ENCODE data around the gene EMC7. TPM values are rescaled to one million over a fixed set of nuclear protein-coding genes. Genes with fewer than 3 reads are reported as not detected.
"Not testable (repeated sequence)": the region's sequence is repeated elsewhere in the genome, so short reads cannot be mapped to it uniquely, and the experiment has no call there.

The EMC7 gene
- total RNA-seq, 1 donor from 2014 or later = 31.4 TPM

- DNase-seq (ENCODE audit: extremely low spot score in 2 of 2) = no peak
- TF ChIP-seq, protein P1, sequence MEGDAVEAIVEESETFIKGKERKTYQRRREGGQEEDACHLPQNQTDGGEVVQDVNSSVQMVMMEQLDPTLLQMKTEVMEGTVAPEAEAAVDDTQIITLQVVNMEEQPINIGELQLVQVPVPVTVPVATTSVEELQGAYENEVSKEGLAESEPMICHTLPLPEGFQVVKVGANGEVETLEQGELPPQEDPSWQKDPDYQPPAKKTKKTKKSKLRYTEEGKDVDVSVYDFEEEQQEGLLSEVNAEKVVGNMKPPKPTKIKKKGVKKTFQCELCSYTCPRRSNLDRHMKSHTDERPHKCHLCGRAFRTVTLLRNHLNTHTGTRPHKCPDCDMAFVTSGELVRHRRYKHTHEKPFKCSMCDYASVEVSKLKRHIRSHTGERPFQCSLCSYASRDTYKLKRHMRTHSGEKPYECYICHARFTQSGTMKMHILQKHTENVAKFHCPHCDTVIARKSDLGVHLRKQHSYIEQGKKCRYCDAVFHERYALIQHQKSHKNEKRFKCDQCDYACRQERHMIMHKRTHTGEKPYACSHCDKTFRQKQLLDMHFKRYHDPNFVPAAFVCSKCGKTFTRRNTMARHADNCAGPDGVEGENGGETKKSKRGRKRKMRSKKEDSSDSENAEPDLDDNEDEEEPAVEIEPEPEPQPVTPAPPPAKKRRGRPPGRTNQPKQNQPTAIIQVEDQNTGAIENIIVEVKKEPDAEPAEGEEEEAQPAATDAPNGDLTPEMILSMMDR (IDR thresholded peaks at IDR 0.05) = no peak
- no peak for TF ChIP-seq POLR2AphosphoS5 (IDR thresholded peaks at IDR 0.05; ENCODE audit: insufficient read depth in 1 of 2, low read depth in 1 of 2)
- TF ChIP-seq POLR2A (IDR thresholded peaks at IDR 0.05) = no peak
- Histone ChIP-seq H3K36me3 (no peaks in the 10 kb centered on the region), H3K27me3 (no peaks in the 10 kb centered on the region), H3K4me3 (no peak overlapping the region), H3K4me1 (peaks cover 1% of the 10 kb centered on the region), H3K9me3 (no peaks in the 10 kb centered on the region), H3K27ac (no peak overlapping the region)
- intact Hi-C loops (cut with DNase I) = loop anchor here (5.0 kb wide), 1 partner anchor 152 kb away; the partner anchor contains the start of gene KATNBL1
These were observed 41.7 kb downstream of the EMC7 start for GRCh38 chr15:34059946-34060345.

GRCh38 chr15:34059476-34059875, 42.2 kb downstream of the EMC7 start:
- TF ChIP-seq, protein P1 (IDR thresholded peaks at IDR 0.05) = no peak
- no peaks in the 10 kb centered on the region for H3K9me3 ChIP-seq
- DNase-seq (ENCODE audit: extremely low spot score in 2 of 2) = no peak
- no peaks in the 10 kb centered on the region for H3K36me3 ChIP-seq
- H3K4me1 ChIP-seq = no peaks in the 10 kb centered on the region
- no peaks in the 10 kb centered on the region for H3K27me3 ChIP-seq
- H3K27ac ChIP-seq = no peak overlapping the region
- no peak overlapping the region for H3K4me3 ChIP-seq
- intact Hi-C loops (cut with DNase I) = no loop called here

- H3K9me3 ChIP-seq = no peaks in the 10 kb centered on the region
- H3K27ac ChIP-seq = no peak overlapping the region
- H3K36me3 ChIP-seq = no peaks in the 10 kb centered on the region
- intact Hi-C loops (cut with DNase I) = no loop called here
- no peak for DNase-seq (ENCODE audit: extremely low spot score in 2 of 2)
- TF ChIP-seq, protein P1 (IDR thresholded peaks at IDR 0.05) = no peak
- TF ChIP-seq POLR2AphosphoS5 (IDR thresholded peaks at IDR 0.05; ENCODE audit: insufficient read depth in 1 of 2, low read depth in 1 of 2) (no peak), POLR2A (IDR thresholded peaks at IDR 0.05) (no peak)
- H3K4me1 ChIP-seq = no peaks in the 10 kb centered on the region
- H3K27me3 ChIP-seq = no peaks in the 10 kb centered on the region
- no peak overlapping the region for H3K4me3 ChIP-seq
These were observed 44.8 kb downstream of the EMC7 start for GRCh38 chr15:34056911-34057310.

- Histone ChIP-seq H3K27me3 (no peaks in the 10 kb centered on the region), H3K36me3 (no peaks in the 10 kb centered on the region), H3K4me1 (no peaks in the 10 kb centered on the region), H3K9me3 (no peaks in the 10 kb centered on the region), H3K27ac (no peak overlapping the region), H3K4me3 (no peak overlapping the region)
- intact Hi-C loops (cut with DNase I) = no loop called here
- TF ChIP-seq POLR2AphosphoS5 (IDR thresholded peaks at IDR 0.05; ENCODE audit: insufficient read depth in 1 of 2, low read depth in 1 of 2) = no peak
- TF ChIP-seq POLR2A (IDR thresholded peaks at IDR 0.05) = no peak
- TF ChIP-seq, protein P1 (IDR thresholded peaks at IDR 0.05) = no peak
- no peak for DNase-seq (ENCODE audit: extremely low spot score in 2 of 2)
These were observed 45.6 kb downstream of the EMC7 start for GRCh38 chr15:34055868-34056595.

- H3K36me3 ChIP-seq = no peaks in the 10 kb centered on the region
- TF ChIP-seq, protein P1 (IDR thresholded peaks at IDR 0.05) = no peak
- no peak for TF ChIP-seq POLR2AphosphoS5 (IDR thresholded peaks at IDR 0.05; ENCODE audit: insufficient read depth in 1 of 2, low read depth in 1 of 2)
- TF ChIP-seq POLR2A (IDR thresholded peaks at IDR 0.05) = no peak
- H3K4me3 ChIP-seq = no peak overlapping the region
- H3K27me3 ChIP-seq = no peaks in the 10 kb centered on the region
- no peak overlapping the region for H3K27ac ChIP-seq
- H3K9me3 ChIP-seq = peaks cover 6% of the 10 kb centered on the region
- intact Hi-C loops (cut with DNase I) = no loop called here
- no peak for DNase-seq (ENCODE audit: extremely low spot score in 2 of 2)
- no peaks in the 10 kb centered on the region for H3K4me1 ChIP-seq
These were observed 47.5 kb downstream of the EMC7 start for GRCh38 chr15:34054081-34054707.

DNA sequence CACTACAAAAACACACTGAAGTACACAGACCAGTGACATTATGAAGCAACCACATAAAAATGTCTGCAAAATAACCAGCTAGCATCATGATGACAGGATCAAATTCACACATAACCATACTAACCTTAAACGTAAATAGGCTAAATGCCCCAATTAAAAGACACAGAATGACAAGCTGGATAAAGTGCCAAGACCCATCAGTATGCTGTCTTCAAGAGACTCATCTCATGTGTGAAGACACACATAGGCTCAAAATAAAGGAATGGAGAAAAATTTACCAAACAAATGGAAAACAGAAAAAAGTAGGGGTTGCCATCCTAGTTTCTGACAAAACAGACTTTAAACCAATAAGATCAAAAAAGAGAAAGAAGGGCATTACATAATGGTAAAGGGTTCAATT, 51.3 kb downstream of the EMC7 start:
- intact Hi-C loops (cut with DNase I); H3K4me1 ChIP-seq; H3K9me3 ChIP-seq; H3K36me3 ChIP-seq; H3K4me3 ChIP-seq; H3K27ac ChIP-seq; H3K27me3 ChIP-seq; DNase-seq (ENCODE audit: extremely low spot score in 2 of 2): not testable (repeated sequence)

Data from vagina (tissue), 2 donors.